Pancreas (tissue), 10 donors: ENCODE measurements around the gene FRMPD4. TPM values are rescaled to one million over a fixed set of nuclear protein-coding genes. Genes with fewer than 3 reads are reported as not detected.
"Not testable (repeated sequence)": the region's sequence is repeated elsewhere in the genome, so short reads cannot be mapped to it uniquely, and the experiment has no call there.

Experiments used
- ATAC-seq, 4 donors: fragments of 200-7000 bp; cut with Tn5 transposase; one replicate each; pipeline versions ENCODE4 v1.8.0 to v1.9.1; 2020; ENCODE audit warnings: mild to moderate bottlenecking in 4 of 4, moderate library complexity in 4 of 4
- DNase-seq, 6 donors: peaks; one replicate each; pipeline ENCODE4 v3.0.0-alpha.2; 2020
- FAIRE-seq: peaks from 2 replicates; lab custom pipeline; 2012; peaks lifted over from hg19 to GRCh38; lab: Jason Lieb, UNC
- H3K27ac ChIP-seq, 4 donors: fragments of 200-600 bp; sonication (generic); 1 replicate in 3 of 4; 2 replicates in 1 of 4; pipeline versions ENCODE4 v1.5.0 to v1.8.0; 2020
- H3K27me3 ChIP-seq, 4 donors: fragments of 200-600 bp; one replicate each; pipeline ENCODE4 v1.8.0; 2021
- H3K36me3 ChIP-seq, 3 donors: fragments of 200-600 bp; sonication (generic) in 1 of 3; one replicate each; pipeline versions ENCODE4 v1.5.0 to v1.8.0; 2020 to 2021
- H3K4me1 ChIP-seq, 3 donors: fragments of 200-600 bp; one replicate each; pipeline ENCODE4 v1.8.0; 2021
- H3K4me3 ChIP-seq, 4 donors: fragments of 200-600 bp; sonication (generic) in 2 of 4; one replicate each; pipeline versions ENCODE4 v1.5.0 to v1.8.0; 2020 to 2021
- H3K9me3 ChIP-seq, 4 donors: fragments of 200-600 bp; one replicate each; pipeline ENCODE4 v1.8.0; 2021
- WGBS, 2 donors: extraction: QIAGEN DNeasy Blood & Tissue Kit; methylation state at CpG; one replicate each; pipeline ENCODE4 v1.1.7; 2013; 5-methylcytosine and 5-hydroxymethylcytosine counted together
- intact Hi-C, 3 donors: fragments of 100-400 bp; cut with DNase I; formaldehyde crosslinking; loops; one replicate each; pipeline versions ENCODE4 v1.11.1 to v1.14.2; 2022
- polyA plus RNA-seq, 2 donors: library from polyadenylated mRNA; stranded (reverse); fragments of 200-250 nt; gene quantifications; one replicate each; pipeline ENCODE4 v1.2.3, GENCODE V29; 2013
- total RNA-seq, 6 donors: library from RNA; stranded (reverse); fragmentation: NEBNext Ultra II Directional in 4 of 6; extraction: Animal tissue kit (Norgen Biotek cat#: 25700) in 4 of 6; gene quantifications; one replicate each; pipeline versions ENCODE4 v1.2.1 to v1.2.4, GENCODE V29; 2021 to 2023
- TF ChIP-seq, protein P1 (sequence below), 4 donors: fragments of 200-600 bp; sonication (generic) in 3 of 4; IDR thresholded peaks; one replicate each; pipeline versions ENCODE4 v1.5.0 to v1.8.0; 2021; ENCODE audit warnings: antibody characterized with exemption in 4 of 4
- donor health status: healthy with polysubstance abuse.
- donor health status: DM: no; HTN: no; CAD: no; lungs with moderate emphysema.
- donor health status: DM: no; HTN: no; CAD: no.
- donor health status: control.
- donor health status: control.
- donor health status: Bipolar disorder and iron deficiency.
- donor health status: DM: yes; HTN: yes; CAD: no.
- donor health status: DM: no; HTN: no; CAD: no.
- donor health status: DM: no; HTN: no; CAD: no.
- donor health status: DM: yes; HTN: yes; CAD: no.

FRMPD4 gene
- total and polyA plus RNA-seq, 8 donors, result 0.03 to 0.23 (median 0.06) TPM; not detected in 1

DNA sequence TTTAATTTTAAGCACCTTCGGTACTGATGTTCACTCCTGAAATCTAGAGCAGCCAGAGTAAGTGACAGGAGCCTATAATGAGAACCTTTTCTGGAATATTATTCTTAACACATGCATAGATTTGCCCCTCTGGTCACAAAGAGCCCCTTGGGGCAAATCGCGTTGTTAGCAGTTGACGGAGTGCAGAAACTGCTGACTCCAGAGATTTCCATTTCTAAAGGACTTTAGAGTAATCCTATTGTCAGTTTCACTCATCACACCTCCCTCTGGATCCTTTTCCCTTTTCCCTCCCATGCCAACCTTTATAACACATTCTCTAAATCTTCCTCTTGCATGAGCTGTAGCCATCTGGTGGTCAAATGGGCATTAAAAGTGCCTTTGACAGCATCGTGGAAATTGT is 388.0 kb downstream of the FRMPD4 start:
- FAIRE-seq, result no peak
- Histone ChIP-seq H3K36me3 (no peaks in the 10 kb centered on the region), H3K4me1 (no peaks in the 10 kb centered on the region), H3K27ac (no peak overlapping the region), H3K9me3 (no peaks in the 10 kb centered on the region), H3K27me3 (peaks cover 0 to 5% (median 0%) of the 10 kb centered on the region in 4 donors), H3K4me3 (no peak overlapping the region)
- DNase-seq, result no peak
- WGBS, 2 donors, result 44 to 56% methylated on average over 5 of the region's 5 CpGs
- TF ChIP-seq, protein P1, sequence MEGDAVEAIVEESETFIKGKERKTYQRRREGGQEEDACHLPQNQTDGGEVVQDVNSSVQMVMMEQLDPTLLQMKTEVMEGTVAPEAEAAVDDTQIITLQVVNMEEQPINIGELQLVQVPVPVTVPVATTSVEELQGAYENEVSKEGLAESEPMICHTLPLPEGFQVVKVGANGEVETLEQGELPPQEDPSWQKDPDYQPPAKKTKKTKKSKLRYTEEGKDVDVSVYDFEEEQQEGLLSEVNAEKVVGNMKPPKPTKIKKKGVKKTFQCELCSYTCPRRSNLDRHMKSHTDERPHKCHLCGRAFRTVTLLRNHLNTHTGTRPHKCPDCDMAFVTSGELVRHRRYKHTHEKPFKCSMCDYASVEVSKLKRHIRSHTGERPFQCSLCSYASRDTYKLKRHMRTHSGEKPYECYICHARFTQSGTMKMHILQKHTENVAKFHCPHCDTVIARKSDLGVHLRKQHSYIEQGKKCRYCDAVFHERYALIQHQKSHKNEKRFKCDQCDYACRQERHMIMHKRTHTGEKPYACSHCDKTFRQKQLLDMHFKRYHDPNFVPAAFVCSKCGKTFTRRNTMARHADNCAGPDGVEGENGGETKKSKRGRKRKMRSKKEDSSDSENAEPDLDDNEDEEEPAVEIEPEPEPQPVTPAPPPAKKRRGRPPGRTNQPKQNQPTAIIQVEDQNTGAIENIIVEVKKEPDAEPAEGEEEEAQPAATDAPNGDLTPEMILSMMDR (IDR thresholded peaks at IDR 0.05), result no peak
- no peak for ATAC-seq
- intact Hi-C loops, result no loop called here

DNA sequence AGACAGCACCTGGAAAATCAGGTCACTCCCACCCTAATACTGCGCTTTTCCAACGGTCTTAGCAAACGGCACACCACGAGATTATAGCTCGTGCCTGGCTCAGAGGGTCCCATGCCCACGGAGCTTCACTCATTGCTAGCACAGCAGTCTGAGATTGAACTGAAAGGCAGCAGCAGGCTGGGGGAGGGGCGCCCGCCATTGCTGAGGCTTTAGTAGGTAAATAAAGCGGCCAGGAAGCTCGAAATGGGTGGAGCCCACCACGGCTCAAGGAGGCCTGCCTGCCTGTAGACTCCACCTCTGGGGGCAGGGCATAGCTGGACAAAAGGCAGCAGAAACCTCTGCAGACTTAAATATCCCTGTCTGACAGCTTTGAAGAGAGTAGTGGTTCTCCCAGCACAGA is 399.8 kb downstream of the FRMPD4 start:
- ATAC-seq, FAIRE-seq, H3K36me3 ChIP-seq, H3K27ac ChIP-seq, H3K27me3 ChIP-seq, H3K4me1 ChIP-seq, H3K4me3 ChIP-seq, H3K9me3 ChIP-seq, intact Hi-C loops, DNase-seq: not testable (repeated sequence)
- WGBS, 2 donors, result 42 to 48% methylated on average over 10 to 11 of the region's 11 CpGs

DNA sequence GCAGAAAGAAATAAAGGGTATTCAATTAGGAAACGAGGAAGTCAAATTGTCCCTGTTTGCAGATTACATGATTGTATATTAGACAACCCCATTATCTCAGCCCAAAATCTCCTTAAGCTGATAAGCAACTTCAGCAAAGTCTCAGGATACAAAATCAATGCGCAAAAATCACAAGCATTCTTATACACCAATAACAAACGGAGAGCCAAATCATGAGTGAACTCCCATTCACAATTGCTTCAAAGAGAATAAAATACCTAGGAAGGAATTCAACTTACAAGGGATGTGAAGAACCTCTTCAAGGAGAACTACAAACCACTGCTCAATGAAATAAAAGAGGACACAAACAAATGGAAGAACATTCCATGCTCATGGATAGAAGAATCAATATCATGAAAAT is 404.0 kb downstream of the FRMPD4 start:
- H3K27me3 ChIP-seq, H3K9me3 ChIP-seq, ATAC-seq, H3K36me3 ChIP-seq, FAIRE-seq, H3K4me3 ChIP-seq, DNase-seq, H3K27ac ChIP-seq, intact Hi-C loops, H3K4me1 ChIP-seq: not testable (repeated sequence)
- 58 to 63% methylated on average over 3 of the region's 3 CpGs for WGBS, 2 donors

DNA sequence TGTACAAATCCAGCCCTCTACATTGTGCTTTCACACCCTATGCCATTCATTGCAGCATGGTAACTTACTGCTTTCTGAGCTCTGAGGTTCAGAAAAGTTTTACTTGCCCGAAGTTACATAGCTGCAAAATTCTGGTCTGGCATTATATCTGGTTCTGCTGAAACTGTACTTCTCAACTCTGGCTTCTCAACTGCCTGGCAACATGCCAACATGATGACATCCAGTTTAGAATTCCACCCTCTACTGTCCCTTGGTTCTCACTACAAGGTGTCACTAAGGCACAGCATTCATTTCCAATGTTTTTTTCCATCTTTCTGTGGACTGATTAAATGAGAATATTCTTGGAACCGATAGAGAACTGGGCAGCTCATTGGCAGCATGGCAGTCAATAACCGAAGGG is 410.1 kb downstream of the FRMPD4 start:
- Histone ChIP-seq H3K4me1 (no peaks in the 10 kb centered on the region), H3K27me3 (no peaks in the 10 kb centered on the region), H3K9me3 (no peaks in the 10 kb centered on the region), H3K4me3 (no peak overlapping the region), H3K36me3 (no peaks in the 10 kb centered on the region), H3K27ac (no peak overlapping the region)
- ATAC-seq, result no peak
- no peak for DNase-seq
- WGBS, 2 donors, result 34 to 68% methylated on average over 3 of the region's 3 CpGs
- FAIRE-seq, result no peak
- intact Hi-C loops, result no loop called here
- TF ChIP-seq, protein P1 (IDR thresholded peaks at IDR 0.05), result no peak

DNA sequence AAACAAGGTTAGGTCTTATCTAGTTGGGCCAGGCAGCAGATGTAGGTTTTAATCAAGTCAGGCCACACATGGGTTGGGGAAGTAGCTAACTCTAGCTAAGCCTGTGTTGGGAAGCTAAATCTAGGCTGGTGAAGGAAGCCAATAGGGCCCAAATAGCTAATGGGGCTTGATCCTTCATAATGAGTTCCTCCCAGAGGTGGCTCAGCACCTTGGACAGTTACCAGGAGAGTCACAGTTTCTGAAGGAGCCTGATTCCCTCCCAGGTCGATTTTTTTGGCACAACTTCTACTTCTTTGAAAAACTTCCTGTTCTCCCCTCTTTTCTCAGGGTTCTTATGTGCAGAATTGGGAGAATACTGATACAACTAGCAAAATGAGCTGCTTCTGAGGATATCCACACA is 410.5 kb downstream of the FRMPD4 start:
- 3 to 4% methylated on average over 1 of the region's 1 CpG for WGBS, 2 donors
- no peak for ATAC-seq
- Histone ChIP-seq H3K4me1 (no peaks in the 10 kb centered on the region), H3K36me3 (no peaks in the 10 kb centered on the region), H3K27ac (no peak overlapping the region), H3K9me3 (no peaks in the 10 kb centered on the region), H3K4me3 (no peak overlapping the region), H3K27me3 (no peaks in the 10 kb centered on the region)
- DNase-seq, result no peak
- TF ChIP-seq, protein P1 (IDR thresholded peaks at IDR 0.05), result no peak
- FAIRE-seq, result no peak
- intact Hi-C loops, result no loop called here

DNA sequence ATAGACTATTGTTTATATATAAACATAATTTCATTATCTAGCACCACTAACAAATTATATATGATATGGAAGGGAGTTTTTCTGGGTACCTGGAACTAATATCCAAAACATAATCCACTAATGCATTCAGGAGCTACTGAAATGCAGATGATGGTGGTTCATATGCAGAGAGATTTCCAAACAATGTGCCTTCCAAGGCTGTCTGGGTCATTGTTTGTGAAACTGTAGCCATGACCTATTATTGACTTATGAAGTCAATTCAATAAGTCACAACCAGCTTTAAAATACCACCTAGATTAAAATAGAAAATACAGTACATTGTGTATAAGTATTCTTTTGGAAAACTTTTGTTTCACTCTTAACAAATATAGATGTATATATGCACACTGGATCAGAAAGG is 415.9 kb downstream of the FRMPD4 start:
- Histone ChIP-seq H3K27me3 (no peaks in the 10 kb centered on the region), H3K4me3 (no peak overlapping the region), H3K36me3 (no peaks in the 10 kb centered on the region), H3K9me3 (no peaks in the 10 kb centered on the region), H3K27ac (no peak overlapping the region), H3K4me1 (no peaks in the 10 kb centered on the region)
- FAIRE-seq (no peak), DNase-seq (no peak), ATAC-seq (no peak)
- intact Hi-C loops, result no loop called here
- TF ChIP-seq, protein P1 (IDR thresholded peaks at IDR 0.05), result no peak
